Panc1 (cell line): Measurements from ENCODE around the gene TRRAP. TPM values are rescaled to one million over a fixed set of nuclear protein-coding genes. Genes with fewer than 3 reads are reported as not detected.

Experiments
- ATAC-seq: fragments of 200-7000 bp; cut with Tn5 transposase; 2 replicates; pipeline ENCODE4 v1.9.1; 2020; ENCODE audit warnings: mild to moderate bottlenecking, moderate library complexity
- BruUV-seq: library from RNA; stranded (reverse); fragments of 400-500 nt; replicated peaks from 2 replicates; lab custom pipeline; 2021; lab: Mats Ljungman, UMichigan
- CTCF ChIA-PET: fragments of 300-600 bp; sonication (Branson Sonifier 250); formaldehyde crosslinking; loops from one replicate; lab custom pipeline; 2022; ENCODE audit warnings: antibody characterized with exemption; lab: Charles Lee
- POLR2A ChIA-PET: fragments of 300-600 bp; sonication (Branson Sonifier 250); formaldehyde crosslinking; loops from one replicate; lab custom pipeline; 2022; ENCODE audit warnings: antibody characterized with exemption; lab: Charles Lee
- DNase-seq: peaks from one replicate; pipeline ENCODE4 v3.0.0-alpha.2; 2010; ENCODE audit warnings: low read depth, low spot score
- H3K27ac ChIP-seq: 2 replicates; pipeline ENCODE4 v1.5.1; 2011; ENCODE audit warnings: mild to moderate bottlenecking, low read length, inconsistent platforms
- H3K27me3 ChIP-seq: fragments of 200-500 bp; sonication (Bioruptor generic); 2 replicates; pipeline ENCODE4 v1.6.0; 2014; ENCODE audit warnings: low read length, inconsistent platforms; ENCODE audit not compliant: control insufficient read depth, insufficient read depth
- H3K36me3 ChIP-seq: fragments of 200-500 bp; sonication (Bioruptor generic); 2 replicates; pipeline ENCODE4 v1.5.1; 2014; ENCODE audit warnings: inconsistent platforms, mild to moderate bottlenecking, low read length, moderate library complexity; ENCODE audit not compliant: control insufficient read depth, insufficient read depth
- H3K4me1 ChIP-seq: 2 replicates; pipeline ENCODE4 v1.5.1; 2011; ENCODE audit warnings: inconsistent platforms, mild to moderate bottlenecking, low read length, moderate library complexity; ENCODE audit not compliant: control insufficient read depth, insufficient read depth
- H3K4me3 ChIP-seq, 2 experiments: 2 replicates each; pipeline ENCODE4 v1.5.1; 2011 to 2012; ENCODE audit warnings: low read depth in 2 of 2, low read length in 2 of 2, mild to moderate bottlenecking in 2 of 2, inconsistent platforms in 1 of 2, moderate library complexity in 1 of 2
- H3K9me3 ChIP-seq: fragments of 200-500 bp; sonication (Bioruptor generic); 2 replicates; pipeline ENCODE4 v1.5.1; 2014; ENCODE audit warnings: low read depth, mild to moderate bottlenecking, inconsistent platforms, low read length, moderate library complexity; ENCODE audit not compliant: control insufficient read depth, insufficient read depth
- CTCF ChIP-seq: fragments of 450-650 bp; IDR thresholded peaks from 2 replicates; pipeline ENCODE4 v1.5.1; 2017; ENCODE audit warnings: mild to moderate bottlenecking
- POLR2AphosphoS5 ChIP-seq: IDR thresholded peaks from 2 replicates; pipeline ENCODE4 v1.6.1; 2012; ENCODE audit warnings: mild to moderate bottlenecking, low read depth, low read length, moderate library complexity
- REST ChIP-seq, 2 experiments: IDR thresholded peaks; 2 replicates each; pipeline ENCODE4 v1.6.1; 2011 to 2012; ENCODE audit warnings: low read depth in 2 of 2, control low read depth in 1 of 2, low read length in 1 of 2, mild to moderate bottlenecking in 1 of 2, moderate library complexity in 1 of 2; ENCODE audit not compliant: insufficient read depth in 1 of 2
- SIN3A ChIP-seq: IDR thresholded peaks from 2 replicates; pipeline ENCODE4 v1.6.1; 2012; ENCODE audit warnings: low read depth, mild to moderate bottlenecking, low read length, moderate library complexity, borderline replicate concordance; ENCODE audit not compliant: insufficient read depth
- TCF7L2 ChIP-seq: IDR thresholded peaks from 2 replicates; pipeline ENCODE4 v1.6.1; 2011; ENCODE audit warnings: mild to moderate bottlenecking, low read depth, low read length, inconsistent platforms
- in situ Hi-C: cut with HindIII; loops from 2 replicates; pipeline ENCODE4 v1.10.0; 2016; ENCODE audit warnings: low sequenced_read_pairs, low pct_unique_long_range_greater_than_20kb
- intact Hi-C: fragments of 100-400 bp; cut with micrococcal nuclease; formaldehyde crosslinking; loops from one replicate; pipeline ENCODE4 v1.10.0; 2022; ENCODE audit not compliant: unreplicated experiment
- total RNA-seq: library from RNA; stranded (reverse); gene quantifications from one replicate; pipeline ENCODE4 v1.2.1, GENCODE V29; 2021; ENCODE audit not compliant: unreplicated experiment

The TRRAP gene
- total RNA-seq, 1 experiment from 2014 or later: 44.9 TPM

- Histone ChIP-seq H3K4me1 (no peaks in the 10 kb centered on the region), H3K27ac (no peak overlapping the region), H3K27me3 (no peaks in the 10 kb centered on the region), H3K36me3 (peaks cover 16% of the 10 kb centered on the region), H3K4me3 (no peak overlapping the region), H3K9me3 (no peaks in the 10 kb centered on the region)
- BruUV-seq: no TSS peak
- TF ChIP-seq CTCF: no peak
- TF ChIP-seq TCF7L2: no peak
- TF ChIP-seq POLR2AphosphoS5: no peak
- TF ChIP-seq SIN3A: no peak
- no peak for TF ChIP-seq REST (IDR thresholded peaks at IDR 0.05; ENCODE audit: insufficient read depth in 1 of 2, low read depth in 2 of 2, low read length in 1 of 2)
- intact Hi-C loops: no loop called here
- no peak for ATAC-seq
- ChIA-PET POLR2A (interaction anchor here (0.6 kb wide), 1 partner anchor 16 kb away, joined by 3 read pairs; no protein-coding TSS in a partner anchor), CTCF (no interaction called here)
- DNase-seq: no peak
- in situ Hi-C loops: no loop called here
Measured at GRCh38 chr7:98927125-98927524, 48.8 kb downstream of the TRRAP start.

DNA sequence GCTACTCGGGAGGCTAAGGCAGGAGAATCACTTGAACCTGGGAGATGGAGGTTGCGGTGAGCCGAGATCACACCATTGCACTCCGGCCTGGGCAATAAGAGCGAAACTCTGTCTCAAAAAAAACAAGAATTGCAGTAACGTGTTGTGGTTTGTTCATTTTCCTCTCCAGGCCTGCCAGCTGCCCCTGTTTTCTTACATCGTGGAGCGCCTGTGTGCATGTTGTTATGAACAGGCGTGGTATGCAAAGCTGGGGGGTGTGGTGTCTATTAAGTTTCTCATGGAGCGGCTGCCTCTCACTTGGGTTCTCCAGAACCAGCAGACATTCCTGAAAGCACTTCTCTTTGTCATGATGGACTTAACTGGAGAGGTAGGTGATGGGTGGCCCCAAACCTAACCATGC lies 52.1 kb downstream of the TRRAP start:
- intact Hi-C loops: no loop called here
- DNase-seq (no peak), ATAC-seq (no peak)
- H3K27me3 ChIP-seq: no peaks in the 10 kb centered on the region
- no peak overlapping the region for H3K4me3 ChIP-seq
- in situ Hi-C loops: no loop called here
- TF ChIP-seq SIN3A: no peak
- TF ChIP-seq CTCF: no peak
- no peak for TF ChIP-seq TCF7L2
- no peak for TF ChIP-seq REST (IDR thresholded peaks at IDR 0.05; ENCODE audit: insufficient read depth in 1 of 2, low read depth in 2 of 2, low read length in 1 of 2)
- TF ChIP-seq POLR2AphosphoS5: no peak
- no peaks in the 10 kb centered on the region for H3K9me3 ChIP-seq
- no TSS peak for BruUV-seq
- peaks cover 25% of the 10 kb centered on the region for H3K36me3 ChIP-seq
- no peaks in the 10 kb centered on the region for H3K4me1 ChIP-seq
- H3K27ac ChIP-seq: no peak overlapping the region
- ChIA-PET CTCF (no interaction called here), POLR2A (no interaction called here)
